Amniotic stem cell (primary cell): ENCODE results near the gene SLC39A13.

ENCODE experiments used
- DNase-seq: peaks from one replicate; lab custom pipeline; 2025; lab: John Stamatoyannopoulos, UW

SLC39A13 gene

DNA sequence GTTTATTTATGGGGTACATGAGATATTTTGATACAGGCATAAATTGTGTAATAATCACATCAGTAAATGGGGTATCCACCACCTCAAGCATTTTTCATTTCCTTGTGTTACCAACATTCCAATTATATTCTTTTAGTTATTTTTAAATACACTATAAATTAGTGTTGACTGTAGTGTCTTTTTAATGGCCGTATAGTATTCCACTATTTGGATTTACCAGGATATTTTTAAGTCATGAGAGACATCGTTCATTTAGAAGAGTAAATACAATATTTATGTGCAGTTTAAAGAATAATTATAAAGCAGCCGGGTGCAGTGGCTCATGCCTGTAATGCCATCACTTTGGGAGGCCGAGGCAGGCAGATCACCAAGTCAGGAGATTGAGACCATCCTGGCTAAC lies 23.9 kb upstream of the SLC39A13 start:
- DNase-seq: no peak

DNA sequence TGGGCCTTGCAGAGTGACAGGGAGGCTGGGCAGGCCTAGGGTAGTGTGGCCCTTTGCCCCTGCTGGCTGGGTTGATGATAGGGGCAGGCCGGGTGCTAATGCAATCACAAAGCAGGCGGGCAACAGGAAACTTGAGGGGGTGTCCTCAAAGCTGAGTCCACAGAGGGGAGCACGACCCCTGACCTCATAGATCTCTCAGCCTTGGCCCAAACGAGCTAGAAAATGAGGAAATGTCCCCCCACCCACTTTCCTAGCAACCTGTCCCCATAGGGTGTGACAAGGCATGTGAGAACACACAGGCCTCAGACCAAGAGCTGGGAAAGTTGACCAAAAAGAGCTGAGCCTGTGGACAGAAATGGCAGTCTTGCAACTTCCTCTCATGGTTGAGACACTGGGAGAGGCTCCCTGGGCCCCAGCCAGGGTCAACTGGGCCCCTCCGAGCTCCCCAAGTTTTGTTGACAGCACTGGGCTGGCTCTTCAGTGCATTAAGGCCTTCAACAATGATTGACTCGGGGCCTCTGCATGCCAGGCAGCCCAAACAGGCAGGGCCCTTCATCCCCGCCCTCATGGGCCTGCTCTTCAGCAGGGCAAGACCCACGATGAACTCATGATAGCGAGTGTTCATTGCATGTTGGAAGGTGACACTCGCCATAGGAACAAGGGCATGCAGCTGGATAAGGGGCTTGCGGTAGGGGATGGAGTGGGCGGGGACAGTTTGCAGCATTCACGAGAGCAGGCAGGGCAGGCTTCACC lies 20.3 kb upstream of the SLC39A13 start:
- DNase-seq: no peak

DNA sequence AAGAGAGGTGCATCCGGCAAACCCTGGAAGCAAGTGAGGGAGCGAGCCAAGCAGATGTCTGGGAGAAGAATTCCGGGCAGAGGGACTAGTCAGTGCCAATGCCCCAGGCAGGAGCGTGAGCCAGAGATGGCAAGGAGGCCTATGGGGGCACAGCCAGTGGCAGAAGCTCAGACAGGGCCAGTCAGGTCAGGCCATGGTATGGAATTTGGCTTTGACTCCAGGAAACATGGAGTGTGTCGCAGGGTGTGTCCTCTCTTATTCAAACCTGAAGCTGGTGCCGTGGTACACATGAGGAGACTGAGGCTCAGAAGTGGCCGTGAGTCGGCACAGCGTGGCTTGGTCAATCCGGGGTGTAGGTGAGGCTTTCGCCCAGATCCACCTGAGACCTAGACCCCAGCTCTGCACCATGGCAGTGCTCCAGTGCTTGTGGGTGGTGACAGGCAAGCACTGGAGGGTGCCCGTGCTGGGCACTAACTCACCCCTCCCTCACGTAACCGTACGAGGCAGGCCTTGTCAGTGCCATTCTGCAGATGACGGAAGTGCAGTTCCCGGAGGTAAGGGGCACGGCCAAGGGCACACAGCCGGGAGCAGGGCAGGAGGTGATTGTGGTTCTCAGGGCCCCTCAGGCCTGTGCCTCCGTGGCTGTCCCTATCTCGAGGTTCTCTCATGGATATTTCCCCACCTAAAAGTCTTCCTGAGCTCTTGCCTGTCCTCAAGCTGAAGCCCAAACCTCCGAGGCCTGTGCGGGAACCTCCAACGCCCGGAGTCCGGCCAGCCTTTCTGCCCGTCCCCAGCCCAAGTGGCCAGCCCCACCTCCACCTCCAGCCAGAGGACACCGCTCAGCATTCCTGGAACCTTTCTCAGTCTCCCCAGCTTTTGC lies 19.5 kb upstream of the SLC39A13 start:
- no peak for DNase-seq

DNA sequence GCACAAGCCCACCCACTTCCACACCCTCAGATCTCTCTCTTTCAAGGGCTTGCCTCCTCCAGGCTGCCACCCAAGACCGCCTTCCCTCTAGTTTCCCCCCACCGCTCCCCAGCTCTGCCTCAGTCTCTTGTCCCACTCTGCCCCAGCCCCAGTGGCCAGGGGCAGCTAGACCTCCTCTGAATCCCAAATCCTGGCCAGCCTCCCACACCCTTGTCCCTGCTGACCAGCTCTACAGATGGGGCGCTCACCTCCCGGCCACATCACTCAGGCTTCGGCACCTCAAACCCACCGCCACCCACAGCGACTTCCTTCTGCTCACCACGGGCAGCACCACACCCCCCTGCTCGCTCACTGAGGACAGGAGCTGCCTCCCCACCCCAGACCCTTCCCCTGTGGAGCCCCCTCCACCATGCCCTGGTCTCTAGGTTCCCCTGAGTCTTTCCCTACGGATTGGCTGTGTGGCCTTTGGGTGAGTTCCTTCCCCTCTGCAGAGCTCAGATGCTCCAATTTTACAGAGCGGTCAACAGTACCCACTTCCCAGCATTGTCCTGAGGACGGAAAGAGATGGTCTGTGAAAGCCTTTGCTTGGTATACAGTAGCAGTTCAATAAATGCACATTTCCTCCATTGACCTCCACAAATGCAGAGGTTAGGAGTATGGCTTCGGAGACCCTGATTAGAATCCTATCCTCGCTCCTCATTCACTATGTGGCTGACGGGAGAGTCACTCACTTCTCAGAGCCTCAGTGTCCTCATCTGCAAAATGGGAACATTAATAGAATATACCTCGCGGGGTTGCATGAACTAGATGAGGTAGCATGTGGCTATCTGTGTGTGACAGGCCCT lies 18.6 kb upstream of the SLC39A13 start:
- DNase-seq: no peak

DNA sequence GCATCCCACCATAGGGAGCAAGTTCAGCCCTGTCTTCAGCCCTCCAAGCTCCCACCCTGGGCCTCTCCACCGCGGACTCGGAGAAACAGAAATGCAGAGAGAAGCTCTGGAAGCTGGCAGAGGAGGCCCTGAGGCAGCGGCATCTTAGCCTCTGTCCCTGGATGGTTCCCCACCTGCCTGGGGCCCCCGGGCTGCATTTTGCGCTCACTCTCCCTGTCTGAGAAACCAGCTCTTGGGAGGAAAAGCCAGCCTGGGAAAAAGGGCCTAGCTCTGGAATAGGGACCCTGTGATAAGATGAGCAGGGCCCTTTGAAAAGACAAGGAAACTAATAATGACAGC lies 18.0 kb upstream of the SLC39A13 start:
- no peak for DNase-seq

DNA sequence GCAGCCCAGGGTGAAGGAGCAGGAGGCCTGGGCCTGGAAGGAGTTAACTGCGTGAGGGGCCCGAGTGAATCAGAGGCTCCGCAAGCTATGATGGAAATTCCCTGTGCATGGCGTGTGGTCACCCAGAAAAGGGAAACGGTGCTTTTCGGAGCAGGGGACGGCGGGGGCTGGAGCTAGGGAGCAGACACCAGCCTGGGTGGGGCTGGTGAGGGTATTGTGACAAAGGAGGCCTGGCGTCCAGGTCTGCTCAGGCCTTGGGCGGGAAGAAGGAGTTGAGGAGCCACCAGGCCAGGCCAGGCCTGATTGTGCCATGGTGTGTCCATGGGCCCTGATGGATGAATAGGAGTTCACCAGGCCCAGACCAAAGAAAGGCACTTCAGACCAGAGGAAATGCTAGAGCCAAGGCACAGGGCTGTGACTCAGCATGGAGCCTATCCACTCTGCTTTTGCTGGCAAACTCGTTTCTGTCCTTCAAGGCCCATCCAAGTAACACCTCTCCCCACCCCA lies 17.3 kb upstream of the SLC39A13 start:
- no peak for DNase-seq

DNA sequence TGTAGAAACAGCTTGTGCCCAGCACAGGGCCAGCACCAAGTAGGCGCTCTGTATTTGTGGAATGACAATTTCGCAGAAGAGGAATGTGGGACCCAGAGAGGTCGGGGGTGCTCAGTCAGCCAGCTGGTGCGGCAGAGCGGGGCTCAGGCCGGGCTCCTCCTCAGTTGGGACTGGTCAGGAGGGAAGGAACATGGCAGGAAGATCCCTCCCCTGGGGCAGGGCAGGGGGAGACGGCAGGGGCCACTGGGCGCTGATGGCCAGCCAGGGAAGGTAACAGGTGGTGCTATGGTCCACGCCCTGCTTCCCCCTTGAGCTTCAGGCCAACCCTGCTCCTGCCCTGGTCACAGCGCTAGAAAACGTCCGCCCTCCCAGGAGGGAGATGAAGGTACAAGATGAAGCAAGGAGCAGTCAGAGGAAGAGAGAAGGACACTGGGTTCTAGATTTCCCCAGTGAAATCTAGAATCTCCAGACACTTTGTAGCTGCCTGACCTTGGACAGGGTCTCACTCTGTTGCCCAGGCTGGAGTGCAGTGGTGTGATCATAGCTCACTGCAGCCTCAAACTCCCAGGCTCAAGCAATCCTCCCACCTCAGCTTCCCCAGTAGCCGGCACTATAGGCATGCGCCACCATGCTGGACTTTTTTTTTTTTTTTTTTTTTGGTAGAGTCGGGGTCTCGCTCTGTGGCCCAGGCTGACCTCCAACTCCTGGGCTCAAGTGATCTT lies 16.5 kb upstream of the SLC39A13 start:
- DNase-seq: no peak

DNA sequence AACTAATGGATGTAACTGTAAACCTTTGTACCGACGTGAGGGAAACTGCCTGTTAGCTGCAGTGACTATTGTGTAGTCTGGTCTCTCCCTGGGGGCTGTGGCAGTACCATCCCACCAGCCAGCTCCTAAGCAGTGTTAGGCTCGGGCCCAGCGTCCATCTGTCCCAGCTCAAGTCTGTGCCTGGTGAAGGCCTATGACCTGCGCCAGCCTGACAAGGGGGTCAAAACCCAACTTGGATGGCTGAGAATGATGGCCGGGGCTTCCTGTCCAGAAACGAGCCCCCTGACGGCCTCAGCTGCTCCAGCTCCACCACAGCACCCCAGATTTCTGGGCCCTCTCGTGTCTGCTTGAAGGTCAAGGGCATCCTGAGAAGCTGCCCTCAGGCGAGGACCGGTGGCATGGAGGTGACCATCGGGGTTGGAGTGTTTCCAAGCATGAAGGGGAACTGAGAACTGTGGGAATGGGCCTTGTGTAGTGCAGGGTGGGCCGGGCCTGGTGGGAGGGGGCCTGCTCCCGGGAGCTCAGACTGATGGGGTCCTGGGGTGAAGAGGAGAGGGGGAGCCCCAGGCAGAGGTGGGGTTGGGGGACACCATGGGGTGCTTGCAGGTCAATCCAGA lies 15.7 kb upstream of the SLC39A13 start:
- no peak for DNase-seq

DNA sequence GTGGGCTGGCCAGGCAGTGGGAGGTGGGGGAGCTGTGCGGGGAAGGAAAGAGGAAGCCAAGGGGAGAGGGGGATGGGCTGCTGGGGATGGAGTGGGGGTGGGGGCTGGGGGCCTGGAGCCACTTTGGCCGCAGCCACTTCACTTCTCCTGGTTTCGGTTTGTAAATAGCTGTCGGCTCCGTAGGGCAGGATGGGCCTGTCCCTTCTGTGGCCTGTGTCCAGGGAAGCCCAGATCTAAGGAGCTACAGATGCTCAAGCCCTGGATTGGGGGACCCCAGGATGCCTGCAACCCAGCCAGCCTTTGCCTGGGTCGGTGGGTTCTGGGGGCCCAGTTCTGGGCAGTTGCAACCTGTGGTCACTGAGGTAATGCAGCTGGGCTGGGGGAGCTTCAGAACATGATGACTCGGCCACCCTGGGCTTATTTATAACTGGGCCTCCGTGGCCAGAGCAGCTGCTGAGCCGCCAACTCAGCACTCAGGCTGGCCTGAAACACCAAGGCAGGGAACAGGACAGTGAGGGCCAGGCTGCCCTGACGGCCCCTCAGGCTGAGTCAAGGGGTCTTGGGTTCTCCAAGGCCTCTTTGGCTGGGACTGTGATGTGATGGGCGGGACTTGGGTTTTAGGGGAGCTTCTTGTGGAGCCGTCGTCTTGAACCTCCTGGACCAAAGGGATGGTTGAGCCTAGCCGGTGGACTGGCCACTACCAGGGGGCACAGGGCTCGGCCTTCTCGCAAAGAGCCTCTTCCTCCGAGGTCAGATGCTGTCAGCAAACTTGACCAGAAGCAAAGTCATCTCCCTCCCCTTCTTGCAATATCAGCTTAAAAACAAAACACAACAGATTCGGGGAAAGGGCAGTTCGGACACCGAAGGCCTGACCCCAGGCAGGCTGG lies 15.0 kb upstream of the SLC39A13 start:
- peak; percentile 26 for DNase-seq

DNA sequence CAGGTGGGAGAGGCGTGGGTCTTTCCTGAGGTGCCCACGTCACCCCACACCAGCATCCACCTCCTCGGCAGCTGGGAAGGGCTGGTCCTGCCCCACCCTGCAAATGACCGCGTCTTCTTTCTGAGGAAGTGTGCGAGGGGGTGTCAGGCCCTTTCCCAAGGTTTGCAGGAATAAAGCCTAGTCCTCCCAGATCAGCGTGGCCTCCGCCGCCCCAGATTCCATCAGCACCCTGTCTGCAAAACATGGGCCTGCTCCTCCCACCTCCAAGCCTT lies 14.4 kb upstream of the SLC39A13 start:
- no peak for DNase-seq

DNA sequence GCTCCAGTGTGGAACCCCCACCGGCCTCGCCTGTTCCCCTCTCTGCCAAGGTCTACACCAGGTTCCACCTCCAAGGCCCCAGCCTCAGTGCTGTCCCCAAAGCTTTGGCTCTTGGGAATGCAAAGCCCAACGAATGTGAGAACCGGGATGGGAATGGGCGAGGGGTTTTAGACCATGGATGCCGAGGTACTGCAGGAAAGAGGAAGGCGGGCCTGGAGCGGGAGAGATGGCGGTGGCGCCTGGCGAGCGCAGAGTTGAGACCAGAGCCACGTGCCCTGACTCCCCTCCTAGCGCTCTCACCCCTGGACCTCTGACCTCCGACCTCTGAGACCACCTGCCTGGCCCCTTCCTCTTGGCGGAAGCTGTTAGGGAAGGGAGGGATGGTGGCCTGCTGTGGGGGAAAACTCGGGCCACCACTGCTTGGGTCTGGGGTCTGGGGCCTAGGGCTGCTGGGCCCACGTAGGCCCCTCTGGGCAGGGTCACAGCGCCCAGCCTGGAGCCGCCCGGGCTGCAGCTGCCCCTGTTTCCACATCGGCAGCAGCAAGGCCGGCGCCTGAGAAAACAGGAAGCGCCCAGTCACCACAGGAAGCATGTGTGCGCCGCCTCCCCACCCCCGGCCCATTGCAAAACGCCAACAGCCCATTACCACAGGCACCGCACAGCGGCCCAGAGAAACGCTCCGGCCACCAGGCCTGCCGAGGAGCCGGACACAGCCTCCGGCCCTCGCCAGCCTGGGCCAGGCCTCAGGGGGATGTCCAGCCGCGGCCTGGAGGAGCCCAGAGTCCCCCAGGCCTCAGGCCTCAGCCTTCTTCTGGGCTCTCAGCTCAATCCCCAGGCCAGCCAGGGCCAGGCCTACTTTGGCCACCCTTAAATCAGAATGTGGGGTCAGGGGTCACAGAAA lies 13.8 kb upstream of the SLC39A13 start:
- no peak for DNase-seq

DNA sequence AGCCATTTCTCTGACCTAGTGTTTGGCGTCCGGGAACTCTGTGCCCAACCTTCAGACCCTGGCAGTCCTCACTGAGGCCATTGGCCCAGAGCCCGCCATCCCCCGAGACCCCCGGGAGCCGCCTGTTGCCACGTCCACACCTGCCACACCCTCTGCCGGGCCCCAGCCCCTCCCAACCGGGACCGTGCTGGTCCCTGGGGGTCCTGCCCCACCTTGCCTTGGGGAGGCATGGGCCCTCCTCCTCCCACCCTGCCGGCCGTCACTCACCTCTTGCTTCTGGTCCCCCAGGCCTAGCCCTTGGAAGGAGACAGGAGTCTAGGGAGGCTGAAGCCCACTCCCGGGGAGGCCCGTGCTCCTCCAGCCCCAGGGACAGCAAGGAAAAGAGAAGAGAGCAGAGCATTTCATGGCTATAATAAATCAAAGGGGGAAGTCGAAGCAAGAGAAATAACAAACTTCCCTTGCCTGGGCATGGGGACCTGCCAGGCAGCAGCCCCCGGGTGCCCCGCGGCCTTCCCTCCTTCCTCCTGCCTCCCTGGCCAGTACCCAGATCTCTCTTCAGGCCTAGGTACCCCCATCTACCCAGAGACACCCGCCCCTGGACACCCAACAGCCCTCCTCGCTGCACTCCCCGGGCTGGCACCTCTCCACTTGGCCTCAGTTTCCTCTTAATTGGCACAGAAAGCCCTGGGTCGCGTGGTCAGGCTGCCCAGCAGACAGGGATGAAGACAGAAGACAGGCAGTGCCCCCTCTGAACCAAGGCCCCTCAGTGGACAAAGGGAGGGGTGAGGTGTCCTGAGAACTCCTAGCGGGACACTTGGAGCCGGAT lies 13.0 kb upstream of the SLC39A13 start:
- no peak for DNase-seq

DNA sequence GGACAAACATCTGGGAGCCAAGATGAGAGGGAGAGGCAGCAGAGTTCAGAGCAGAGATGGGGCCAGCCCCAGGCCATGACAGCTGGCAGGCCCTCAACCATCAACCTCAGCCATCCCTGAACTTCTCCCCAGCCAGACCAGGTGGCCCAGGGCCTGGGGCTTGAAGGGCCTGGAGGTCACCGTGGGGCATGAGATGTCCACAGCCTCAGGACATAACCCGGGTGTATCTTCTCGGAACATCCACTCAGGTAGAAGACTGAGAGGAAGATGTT lies 12.4 kb upstream of the SLC39A13 start:
- DNase-seq: no peak

DNA sequence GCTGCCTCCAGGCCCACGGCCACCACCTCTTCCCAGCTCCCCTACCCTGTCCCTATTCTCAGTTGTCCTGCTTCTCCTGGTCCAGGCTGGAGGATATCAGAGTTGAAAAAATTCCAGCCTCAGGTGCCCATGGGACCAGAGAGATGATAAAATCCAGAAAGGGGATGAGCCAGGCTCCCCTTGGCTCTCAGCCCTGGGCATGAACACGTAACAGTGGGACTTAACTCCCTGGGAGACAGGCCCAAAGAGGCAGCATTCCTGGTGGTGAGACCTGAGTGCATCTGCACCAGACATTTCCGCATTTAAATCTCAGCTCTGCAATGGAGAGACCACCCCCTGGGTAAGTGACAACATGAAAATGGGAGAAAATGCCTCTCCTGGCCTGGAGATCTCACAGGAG lies 10.4 kb upstream of the SLC39A13 start:
- DNase-seq: no peak

DNA sequence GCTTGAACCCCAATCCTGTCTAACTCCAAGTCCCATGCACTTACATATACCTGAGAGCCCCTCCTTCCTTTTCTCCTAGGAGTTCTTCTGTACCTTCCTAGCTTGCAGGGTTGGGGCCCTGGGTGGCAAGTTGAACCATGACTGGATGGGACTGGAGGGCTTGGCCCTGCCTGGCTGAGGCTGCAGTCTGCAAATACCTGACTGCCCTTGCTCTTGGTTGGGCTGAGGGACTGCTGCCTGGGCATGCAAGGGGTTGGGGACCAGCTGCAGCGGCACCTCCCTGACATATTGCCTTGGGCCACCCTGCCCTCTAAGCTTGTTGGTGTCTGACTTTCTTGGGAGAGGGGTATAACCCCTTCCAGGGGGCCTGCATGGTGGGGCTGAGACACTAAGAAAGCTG lies 9.8 kb upstream of the SLC39A13 start:
- DNase-seq: no peak

DNA sequence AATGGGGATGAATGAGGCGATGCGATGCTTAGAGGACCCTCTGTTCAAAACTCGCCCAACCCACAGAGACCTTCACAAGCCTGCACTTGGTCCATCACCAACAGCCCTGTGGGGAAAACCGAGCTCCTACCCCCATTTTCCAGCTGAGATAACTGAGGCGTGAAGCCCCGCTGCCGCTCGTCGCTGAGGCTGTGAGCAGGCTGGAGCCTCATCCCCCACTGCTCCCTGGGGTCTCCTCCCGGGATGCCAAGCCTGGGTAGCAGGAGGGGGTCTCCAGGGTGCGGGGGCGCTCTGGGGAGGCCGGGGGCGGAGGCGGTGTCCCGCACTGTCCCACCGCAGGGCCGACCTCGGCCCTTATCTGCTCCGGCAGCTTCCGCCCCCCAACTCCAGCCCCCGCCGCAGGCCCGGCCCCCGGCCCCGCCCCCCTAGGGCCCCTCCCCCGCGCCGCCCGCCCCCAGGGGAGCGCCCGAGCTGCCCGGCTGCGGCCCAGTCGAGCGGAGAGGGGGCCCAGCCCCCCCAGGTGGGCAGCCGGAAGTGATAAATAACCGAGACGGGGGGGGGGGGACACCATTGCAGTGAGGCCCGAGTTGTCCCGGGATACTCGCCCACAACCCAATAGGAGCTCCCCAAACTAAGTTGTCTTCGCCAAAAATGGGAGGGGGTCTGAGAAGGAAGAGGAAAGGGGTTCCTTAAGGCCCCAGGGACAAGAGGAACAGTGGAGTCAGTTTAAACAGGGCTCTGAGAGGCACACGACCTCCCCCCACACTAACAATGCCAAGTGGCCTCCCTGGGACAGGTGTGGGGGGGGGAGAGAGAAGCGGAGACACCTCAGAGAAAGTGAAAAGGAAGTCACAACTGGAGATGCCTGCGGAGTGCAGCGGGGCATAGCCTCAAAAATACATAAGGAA lies 8.3 kb upstream of the SLC39A13 start:
- no peak for DNase-seq

DNA sequence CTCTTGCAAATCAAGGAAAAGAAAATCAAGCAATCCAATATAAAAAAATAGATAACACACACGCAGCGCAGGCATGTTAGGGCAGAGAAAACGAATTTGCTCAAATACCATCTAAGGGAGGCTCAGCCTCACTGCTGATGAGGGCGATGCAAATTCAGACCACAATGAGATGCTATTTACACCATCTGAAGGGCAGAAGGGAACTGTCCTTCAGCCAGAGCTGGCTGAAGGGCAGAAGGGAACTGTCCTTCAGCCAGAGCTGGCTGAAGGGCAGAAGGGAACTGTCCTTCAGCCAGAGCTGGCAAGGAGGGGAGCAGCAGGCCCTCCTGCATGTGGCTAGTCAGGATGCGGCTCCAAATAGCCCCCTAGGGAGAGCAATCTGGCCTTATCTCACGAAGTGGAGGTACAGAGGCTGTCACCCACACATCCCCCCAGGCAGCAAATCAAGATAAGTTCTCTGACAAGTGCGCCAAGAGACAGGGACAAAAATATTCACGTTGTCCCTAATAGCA lies 7.6 kb upstream of the SLC39A13 start:
- no peak for DNase-seq

DNA sequence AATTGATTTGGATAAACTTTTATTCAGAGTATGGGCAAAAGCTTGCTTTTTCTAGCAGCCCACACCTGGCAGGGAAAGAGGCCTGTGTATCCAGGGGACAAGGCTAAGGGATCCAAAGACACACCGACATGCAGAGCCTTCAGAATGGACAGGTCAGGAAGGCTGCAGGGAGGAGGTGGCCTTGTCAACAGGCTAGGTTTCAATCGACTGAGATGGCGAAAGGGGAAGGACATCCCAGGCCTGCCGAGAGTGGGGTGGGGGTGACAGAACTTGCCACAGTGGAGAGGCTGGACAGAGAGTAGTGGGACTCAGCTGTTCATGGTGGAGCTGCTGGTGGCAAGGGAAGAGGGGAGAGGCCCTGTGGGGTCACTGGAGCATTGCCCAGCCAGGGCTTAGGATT lies 5.3 kb upstream of the SLC39A13 start:
- DNase-seq: no peak
